Measurements from ENCODE around the gene BPIFB4.
"Not testable (repeated sequence)": the region's sequence is repeated elsewhere in the genome, so short reads cannot be mapped to it uniquely, and the experiment has no call there.

BPIFB4 gene

DNA sequence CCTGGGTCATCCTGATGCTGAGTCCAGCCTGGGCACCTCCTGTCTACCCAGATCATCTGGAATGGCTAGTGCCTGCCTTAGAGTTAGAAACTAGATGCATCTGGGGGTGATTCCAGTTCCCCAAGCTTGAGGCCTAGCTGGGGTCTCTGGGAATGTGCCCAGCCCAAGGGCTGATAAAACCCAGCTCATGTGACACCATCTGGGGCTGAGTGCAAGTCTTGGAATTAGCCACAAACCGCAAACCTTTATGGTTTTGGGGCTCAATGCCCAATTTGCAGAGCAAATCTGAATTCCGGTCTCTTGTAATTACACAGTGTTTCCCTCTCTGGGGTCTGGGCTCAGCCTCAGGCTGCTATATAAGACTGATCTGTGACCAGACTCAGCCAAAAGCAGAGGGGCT is at the start of gene BPIFB4:
BPIFB4 (plus strand) TSS at position 385 of the 400 bp plus-strand sequence. CDS start 1,884 bp downstream, outside the sequence.
- Mint-ChIP-seq H3K4me1 (ENCODE audit: low read depth) (no peaks in the 10 kb centered on the region), H3K27ac (no peak within 1 kb of the TSS), H3K4me3 (no peak within 1 kb of the TSS), H3K36me3 (ENCODE audit: low read depth) (no peaks in the 10 kb centered on the region), H3K27me3 (no peaks in the 10 kb centered on the region), H3K9me3 (no peaks in the 10 kb centered on the region)
- no peak for DNase-seq

DNA sequence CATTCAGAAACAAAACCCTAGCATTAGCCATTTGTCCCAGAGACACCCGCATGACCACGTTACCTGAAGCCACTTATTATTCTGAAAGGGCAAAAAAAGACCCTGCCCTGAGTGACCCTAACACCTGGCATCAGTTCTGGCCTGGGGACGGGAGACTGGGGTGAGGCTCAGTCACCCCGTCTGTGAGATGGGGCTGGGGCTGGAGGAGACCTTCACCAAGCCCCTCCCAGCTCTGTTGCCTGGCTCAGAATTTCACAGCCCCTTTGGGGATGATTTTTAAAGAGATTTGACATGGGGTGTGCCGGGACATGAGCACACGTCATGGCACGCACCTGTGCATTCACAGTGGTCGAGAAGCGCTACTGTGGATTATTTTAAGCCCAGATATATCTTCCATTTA is 49.4 kb upstream of the BPIFB4 start:
- no peak overlapping the region for H3K27ac Mint-ChIP-seq
- DNase-seq = no peak
- peaks cover 5% of the 10 kb centered on the region for H3K9me3 Mint-ChIP-seq
- H3K36me3 Mint-ChIP-seq (ENCODE audit: low read depth) = no peaks in the 10 kb centered on the region
- H3K4me1 Mint-ChIP-seq (ENCODE audit: low read depth) = no peaks in the 10 kb centered on the region
- no peaks in the 10 kb centered on the region for H3K27me3 Mint-ChIP-seq
- H3K4me3 Mint-ChIP-seq = no peak overlapping the region

DNA sequence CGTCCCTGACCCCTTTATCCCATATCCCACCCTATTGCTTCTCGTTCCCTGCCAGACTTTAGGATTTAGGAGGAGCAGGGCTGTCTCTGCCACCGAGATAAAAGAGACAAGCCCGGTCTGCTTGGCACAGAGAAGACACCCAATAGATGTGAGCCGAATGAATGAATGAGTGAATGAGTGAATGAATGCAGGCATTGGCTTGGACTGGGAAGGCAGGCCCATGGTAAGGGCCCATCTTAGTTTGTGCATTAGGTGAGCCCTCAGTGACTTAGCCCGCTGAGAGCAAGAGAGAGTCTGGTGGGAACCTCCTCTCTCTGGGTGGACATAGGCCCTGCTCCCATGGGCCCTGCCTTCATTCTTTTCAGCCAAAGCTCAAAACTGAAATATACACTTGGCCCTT is 48.9 kb upstream of the BPIFB4 start:
- no peaks in the 10 kb centered on the region for H3K4me1 Mint-ChIP-seq (ENCODE audit: low read depth)
- no peaks in the 10 kb centered on the region for H3K27me3 Mint-ChIP-seq
- no peak overlapping the region for H3K4me3 Mint-ChIP-seq
- DNase-seq = no peak
- H3K27ac Mint-ChIP-seq = no peak overlapping the region
- no peaks in the 10 kb centered on the region for H3K36me3 Mint-ChIP-seq (ENCODE audit: low read depth)
- peaks cover 5% of the 10 kb centered on the region for H3K9me3 Mint-ChIP-seq

DNA sequence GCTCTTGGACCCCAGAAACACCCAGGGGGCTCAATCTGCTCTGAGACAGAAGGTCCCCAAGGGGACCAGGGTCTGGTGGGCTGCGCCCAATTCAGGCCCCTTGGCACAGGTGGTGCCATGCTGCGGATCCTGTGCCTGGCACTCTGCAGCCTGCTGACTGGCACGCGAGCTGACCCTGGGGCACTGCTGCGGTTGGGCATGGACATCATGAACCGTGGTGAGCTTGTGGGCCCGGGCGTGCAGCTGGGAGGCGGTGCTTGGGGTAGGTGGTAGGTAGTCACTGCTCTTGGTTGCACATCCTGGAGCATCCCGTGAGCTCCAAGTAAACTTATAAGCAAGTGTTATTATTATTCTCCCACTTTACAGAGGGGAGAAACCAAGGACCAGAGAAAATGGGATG is 47.9 kb upstream of the BPIFB4 start, which contains the start of gene BPIFB6:
BPIFB6 (plus strand) TSS at position 118 of the 400 bp plus-strand sequence; CDS start at position 118, 0 bp downstream.
- Mint-ChIP-seq H3K36me3 (ENCODE audit: low read depth) (no peaks in the 10 kb centered on the region), H3K27me3 (no peaks in the 10 kb centered on the region), H3K27ac (no peak within 1 kb of the TSS), H3K4me3 (no peak within 1 kb of the TSS), H3K9me3 (peaks cover 5% of the 10 kb centered on the region), H3K4me1 (ENCODE audit: low read depth) (no peaks in the 10 kb centered on the region)
- no peak for DNase-seq

DNA sequence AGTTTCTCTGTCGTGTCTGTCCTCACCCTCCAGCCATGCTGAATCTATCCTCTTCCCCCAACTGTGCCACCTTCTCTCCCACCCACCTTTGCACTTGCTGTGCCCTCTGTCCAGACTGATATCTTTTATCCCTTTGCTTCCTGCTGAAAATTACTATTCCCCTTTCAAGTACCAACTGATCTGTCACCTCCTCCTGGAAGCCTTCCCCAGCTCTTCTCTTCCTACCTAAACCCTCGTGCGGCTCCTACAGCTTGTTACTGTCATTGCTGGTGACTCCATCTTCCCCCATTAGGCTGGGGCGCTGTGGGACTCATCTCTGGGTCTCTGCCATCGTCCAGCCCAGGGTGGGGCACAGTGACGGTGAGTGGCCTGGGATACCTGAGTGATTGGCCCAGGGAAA is 46.9 kb upstream of the BPIFB4 start:
- peaks cover 5% of the 10 kb centered on the region for H3K9me3 Mint-ChIP-seq

DNA sequence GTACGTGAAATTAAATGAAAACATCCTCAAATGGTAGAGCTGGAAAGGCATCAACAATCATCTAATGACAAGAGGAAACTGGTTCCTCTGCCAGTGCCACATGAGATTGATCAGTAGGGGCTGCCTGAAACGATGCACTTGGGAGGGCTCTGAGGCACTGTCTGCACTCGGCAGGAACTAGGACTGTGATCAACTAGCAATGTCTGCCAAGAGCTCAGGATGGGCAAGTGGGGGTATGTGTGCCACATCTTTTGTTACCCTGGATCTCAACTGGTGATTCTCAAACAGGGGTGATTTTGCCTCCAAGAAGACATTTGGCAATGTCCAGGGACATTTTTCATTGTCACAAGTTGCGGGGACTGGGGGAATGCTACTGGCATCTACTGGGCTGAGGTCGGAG is 46.1 kb upstream of the BPIFB4 start:
- no peak for DNase-seq
- Mint-ChIP-seq H3K4me3 (no peak overlapping the region), H3K4me1 (ENCODE audit: low read depth) (no peaks in the 10 kb centered on the region), H3K27ac (no peak overlapping the region), H3K36me3 (ENCODE audit: low read depth) (no peaks in the 10 kb centered on the region), H3K9me3 (peaks cover 5% of the 10 kb centered on the region), H3K27me3 (no peaks in the 10 kb centered on the region)

More for the DNA sequence above, 46.9 kb upstream of the BPIFB4 start:
- H3K4me3 Mint-ChIP-seq = no peak overlapping the region
- H3K4me1 Mint-ChIP-seq (ENCODE audit: low read depth) = no peaks in the 10 kb centered on the region
- no peaks in the 10 kb centered on the region for H3K27me3 Mint-ChIP-seq
- H3K36me3 Mint-ChIP-seq (ENCODE audit: low read depth) = no peaks in the 10 kb centered on the region
- no peak for DNase-seq
- no peak overlapping the region for H3K27ac Mint-ChIP-seq

DNA sequence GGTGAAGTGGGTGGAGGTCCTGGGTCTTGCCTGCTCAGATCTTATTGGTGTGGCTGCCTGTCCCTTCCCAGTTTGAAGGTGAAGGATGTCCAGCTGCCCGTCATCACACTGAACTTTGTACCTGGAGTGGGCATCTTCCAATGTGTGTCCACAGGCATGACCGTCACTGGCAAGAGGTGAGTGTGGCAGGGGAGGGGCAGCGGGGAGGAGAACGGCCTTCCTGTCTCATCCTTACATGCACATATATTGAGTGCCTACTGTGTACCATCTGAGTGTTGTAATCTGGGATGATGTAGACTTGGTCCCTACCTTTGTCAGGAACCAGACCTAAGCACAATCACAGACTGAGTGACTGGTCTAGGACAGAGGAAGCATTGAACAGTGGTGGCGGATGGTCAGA is 45.3 kb upstream of the BPIFB4 start:
- Mint-ChIP-seq H3K4me3 (no peak overlapping the region), H3K36me3 (ENCODE audit: low read depth) (no peaks in the 10 kb centered on the region), H3K9me3 (peaks cover 5% of the 10 kb centered on the region), H3K4me1 (ENCODE audit: low read depth) (no peaks in the 10 kb centered on the region), H3K27me3 (no peaks in the 10 kb centered on the region), H3K27ac (no peak overlapping the region)
- no peak for DNase-seq

DNA sequence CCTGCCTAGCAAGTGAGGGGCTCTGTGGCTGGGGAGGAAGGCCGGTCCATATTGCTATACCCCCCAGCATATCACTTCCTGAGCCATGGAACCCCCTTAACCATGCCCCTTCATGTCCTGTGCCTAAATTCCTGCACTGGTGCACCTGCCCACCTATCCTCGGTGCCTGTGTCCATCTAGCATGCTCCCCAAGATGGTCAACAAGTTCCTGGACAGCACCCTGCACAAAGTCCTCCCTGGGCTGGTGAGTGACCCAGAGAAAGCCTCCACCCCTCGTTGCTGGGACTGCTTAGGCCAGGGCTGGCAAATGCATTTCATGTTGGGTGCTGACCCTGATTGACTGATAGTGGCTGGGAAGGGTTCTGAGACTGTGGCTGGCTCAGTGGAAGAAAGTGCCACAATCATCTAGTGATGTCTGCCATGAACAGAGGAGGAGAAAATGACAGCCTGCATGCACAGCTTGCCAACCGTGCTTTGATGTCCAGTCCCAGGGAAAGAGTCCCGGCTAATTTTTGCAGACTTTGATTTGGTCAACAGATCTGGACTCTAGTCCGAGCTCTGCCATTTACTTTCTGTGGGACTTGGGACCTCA is 44.4 kb upstream of the BPIFB4 start:
- DNase-seq = no peak
- Mint-ChIP-seq H3K36me3 (ENCODE audit: low read depth) (no peaks in the 10 kb centered on the region), H3K4me1 (ENCODE audit: low read depth) (no peaks in the 10 kb centered on the region), H3K27me3 (no peaks in the 10 kb centered on the region), H3K4me3 (no peak overlapping the region), H3K9me3 (peaks cover 5% of the 10 kb centered on the region), H3K27ac (no peak overlapping the region)

DNA sequence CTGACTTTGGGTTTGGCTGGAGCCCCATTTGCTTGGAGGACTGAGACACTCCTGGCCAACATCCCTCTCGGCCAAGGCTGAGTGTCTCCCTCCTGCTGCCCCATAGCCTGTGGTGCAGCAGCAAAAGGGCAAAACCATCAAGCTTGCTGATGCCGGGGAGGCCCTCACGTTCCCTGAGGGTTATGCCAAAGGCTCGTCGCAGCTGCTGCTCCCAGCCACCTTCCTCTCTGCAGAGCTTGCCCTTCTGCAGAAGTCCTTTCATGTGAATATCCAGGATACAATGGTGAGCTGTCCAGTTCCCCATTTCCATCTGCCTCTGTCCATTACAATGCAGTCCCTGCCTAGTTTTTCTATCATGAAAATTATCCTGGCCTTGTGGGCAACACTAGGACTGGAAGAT is 42.0 kb upstream of the BPIFB4 start:
- Mint-ChIP-seq H3K9me3 (peaks cover 5% of the 10 kb centered on the region), H3K4me3 (no peak overlapping the region), H3K27ac (no peak overlapping the region), H3K4me1 (ENCODE audit: low read depth) (no peaks in the 10 kb centered on the region), H3K36me3 (ENCODE audit: low read depth) (no peaks in the 10 kb centered on the region), H3K27me3 (no peaks in the 10 kb centered on the region)
- no peak for DNase-seq

DNA sequence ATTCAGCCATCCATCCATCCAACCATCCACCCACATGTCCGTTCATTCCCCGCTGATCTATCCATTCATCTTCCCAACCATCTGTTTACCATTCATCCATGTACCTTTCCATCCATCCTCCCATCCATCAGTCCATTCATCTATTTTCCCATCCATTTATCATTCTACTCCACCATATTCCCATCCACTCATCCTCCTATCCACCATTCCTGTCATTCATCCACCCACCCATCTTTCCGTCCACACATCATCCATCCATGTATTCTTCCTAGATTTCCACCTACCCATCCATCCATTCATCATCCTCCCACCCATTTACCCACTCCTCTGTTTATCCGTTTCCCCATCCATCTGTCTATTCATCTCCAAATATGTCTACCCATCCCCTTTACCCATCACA is 41.2 kb upstream of the BPIFB4 start:
- H3K4me3 Mint-ChIP-seq = no peak overlapping the region
- no peak for DNase-seq
- no peaks in the 10 kb centered on the region for H3K36me3 Mint-ChIP-seq (ENCODE audit: low read depth)
- no peaks in the 10 kb centered on the region for H3K4me1 Mint-ChIP-seq (ENCODE audit: low read depth)
- H3K9me3 Mint-ChIP-seq = peaks cover 3% of the 10 kb centered on the region
- no peaks in the 10 kb centered on the region for H3K27me3 Mint-ChIP-seq
- no peak overlapping the region for H3K27ac Mint-ChIP-seq

DNA sequence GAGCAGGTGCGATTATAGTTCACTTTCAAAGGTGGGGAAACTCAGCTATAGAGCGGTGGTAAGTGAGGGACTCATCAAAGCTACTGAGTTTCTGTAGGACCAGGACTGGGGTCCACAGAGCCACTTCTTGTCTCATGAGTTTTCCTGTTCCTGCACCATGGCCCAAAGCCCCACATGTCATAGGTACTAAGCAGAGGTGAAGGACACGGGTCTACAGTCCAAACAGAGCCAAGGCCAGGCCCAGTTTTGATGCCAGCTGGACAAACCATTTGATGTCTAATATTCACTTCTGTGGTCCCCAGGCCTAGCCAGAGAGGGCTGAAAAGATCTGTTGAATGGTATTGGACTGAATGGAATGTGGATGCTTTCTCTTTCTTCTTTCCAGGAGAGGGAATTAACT is 37.0 kb upstream of the BPIFB4 start:
- Mint-ChIP-seq H3K27me3 (no peaks in the 10 kb centered on the region), H3K36me3 (ENCODE audit: low read depth) (peaks cover 2% of the 10 kb centered on the region), H3K27ac (no peak overlapping the region), H3K4me1 (ENCODE audit: low read depth) (no peaks in the 10 kb centered on the region), H3K4me3 (no peak overlapping the region), H3K9me3 (peaks cover 18% of the 10 kb centered on the region)
- no peak for DNase-seq

DNA sequence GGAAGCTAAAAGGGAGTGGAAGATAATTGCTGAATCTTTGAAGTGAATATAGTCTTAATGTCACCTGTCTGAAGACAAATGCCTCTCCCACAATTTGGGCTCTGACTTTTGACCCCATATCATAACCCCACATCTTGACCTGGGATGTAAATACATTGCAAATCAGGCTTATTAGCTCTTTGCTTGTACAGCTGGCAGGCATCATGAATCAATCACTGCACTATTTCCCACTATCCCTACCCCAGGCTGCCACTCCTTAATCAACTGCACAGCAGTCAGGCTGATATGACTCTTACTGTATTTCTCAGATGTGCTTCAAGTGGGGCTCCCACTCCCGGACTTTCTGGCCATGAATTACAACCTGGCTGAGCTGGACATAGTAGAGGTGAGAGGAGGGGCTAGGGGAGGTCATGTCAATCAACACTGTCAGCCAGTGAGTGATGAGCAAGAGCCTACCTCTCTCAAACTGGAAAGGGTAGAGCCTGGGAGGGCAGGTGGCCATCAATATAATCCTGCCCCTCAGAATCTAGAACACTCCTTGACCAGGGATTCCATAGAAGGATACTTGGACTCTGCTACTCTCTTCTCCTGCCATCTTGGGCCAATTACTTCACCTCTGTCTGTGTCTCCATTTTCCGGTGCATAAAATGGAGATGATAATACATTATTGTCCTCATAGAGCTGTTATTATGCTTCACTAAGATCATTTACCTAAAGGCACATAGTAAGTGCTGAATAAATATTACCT is 36.3 kb upstream of the BPIFB4 start:
- no peaks in the 10 kb centered on the region for H3K4me1 Mint-ChIP-seq (ENCODE audit: low read depth)
- no peak overlapping the region for H3K4me3 Mint-ChIP-seq
- H3K27me3 Mint-ChIP-seq = no peaks in the 10 kb centered on the region
- H3K9me3 Mint-ChIP-seq = peaks cover 18% of the 10 kb centered on the region
- peaks cover 2% of the 10 kb centered on the region for H3K36me3 Mint-ChIP-seq (ENCODE audit: low read depth)
- DNase-seq = no peak
- H3K27ac Mint-ChIP-seq = no peak overlapping the region

DNA sequence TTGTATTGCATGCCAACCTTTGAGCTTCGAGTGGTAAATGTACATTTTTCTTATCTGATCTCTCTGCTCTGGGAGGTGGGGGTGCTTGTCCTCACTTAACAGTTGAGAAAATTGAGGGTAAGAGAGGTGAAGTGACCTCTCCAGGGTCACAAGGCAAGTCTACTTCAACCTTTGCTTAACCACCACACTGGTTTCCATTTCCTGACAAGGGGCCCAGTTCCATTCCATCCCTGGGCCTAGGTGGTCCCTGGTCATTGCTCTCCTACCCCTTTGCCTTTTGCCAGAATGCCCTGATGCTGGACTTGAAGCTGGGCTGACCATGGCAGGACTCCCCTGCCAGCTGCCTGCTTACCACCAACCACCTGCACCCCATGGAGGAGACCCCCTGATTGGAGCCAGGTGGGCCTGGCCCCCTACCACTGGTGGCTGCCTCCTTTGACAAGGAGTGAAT is 35.7 kb upstream of the BPIFB4 start:
- Mint-ChIP-seq H3K27ac (no peak overlapping the region), H3K36me3 (ENCODE audit: low read depth) (peaks cover 2% of the 10 kb centered on the region), H3K27me3 (no peaks in the 10 kb centered on the region), H3K4me3 (no peak overlapping the region), H3K9me3 (peaks cover 18% of the 10 kb centered on the region), H3K4me1 (ENCODE audit: low read depth) (no peaks in the 10 kb centered on the region)
- DNase-seq = no peak

DNA sequence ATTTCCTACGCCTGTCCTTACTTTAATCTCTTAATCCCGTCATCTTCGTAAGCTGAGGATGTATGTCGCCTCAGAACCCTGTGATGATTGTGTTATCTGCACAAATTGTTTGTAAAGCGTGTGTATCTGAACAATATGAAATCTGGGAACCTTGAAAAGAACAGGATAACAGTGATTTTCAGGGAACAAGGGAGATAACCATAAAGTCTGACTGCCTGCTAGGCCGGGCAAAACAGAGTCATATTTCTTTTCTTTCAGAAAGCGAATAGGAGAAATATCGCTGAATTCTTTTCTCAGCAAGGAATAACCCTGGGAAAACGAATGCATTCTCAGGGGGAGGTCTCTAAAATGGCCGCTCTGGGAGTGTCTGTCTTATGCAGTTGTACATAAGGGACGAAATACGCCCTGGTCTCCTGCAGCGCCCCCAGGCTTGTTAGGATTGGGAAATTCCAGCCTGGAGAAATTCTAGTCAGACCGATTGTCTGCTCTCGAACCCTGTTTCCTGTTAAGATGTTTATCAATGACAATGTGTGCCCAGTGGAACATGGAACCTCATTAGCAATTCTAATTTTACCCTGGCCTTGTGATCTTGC is 34.2 kb upstream of the BPIFB4 start:
- not testable (repeated sequence) for H3K36me3 Mint-ChIP-seq (ENCODE audit: low read depth); H3K27ac Mint-ChIP-seq; DNase-seq; H3K4me3 Mint-ChIP-seq; H3K4me1 Mint-ChIP-seq (ENCODE audit: low read depth); H3K27me3 Mint-ChIP-seq
- peaks cover 18% of the 10 kb centered on the region for H3K9me3 Mint-ChIP-seq

DNA sequence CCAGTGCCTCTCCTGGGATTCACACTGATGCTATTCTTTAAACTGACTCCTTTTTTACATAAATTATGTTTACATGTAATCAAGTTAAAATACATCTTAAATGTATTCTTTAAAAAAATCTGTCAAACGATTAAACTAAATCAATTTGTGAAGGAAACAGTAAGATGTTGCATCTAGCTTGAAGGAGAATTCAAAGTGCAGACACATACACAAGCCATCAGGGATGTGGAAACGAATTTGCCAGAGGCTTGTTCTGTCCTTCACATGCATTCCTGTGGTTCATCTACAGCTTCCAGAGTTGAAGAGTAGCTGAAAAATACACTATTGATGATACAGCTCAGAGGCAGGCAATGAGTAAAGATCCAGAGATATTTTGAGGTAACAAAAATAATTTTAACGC is 33.0 kb upstream of the BPIFB4 start:
- H3K27ac Mint-ChIP-seq = no peak overlapping the region
- peaks cover 18% of the 10 kb centered on the region for H3K9me3 Mint-ChIP-seq
- H3K4me3 Mint-ChIP-seq = no peak overlapping the region

More for the DNA sequence above, 33.0 kb upstream of the BPIFB4 start:
- no peaks in the 10 kb centered on the region for H3K4me1 Mint-ChIP-seq (ENCODE audit: low read depth)
- DNase-seq = no peak
- H3K27me3 Mint-ChIP-seq = no peaks in the 10 kb centered on the region
- peaks cover 2% of the 10 kb centered on the region for H3K36me3 Mint-ChIP-seq (ENCODE audit: low read depth)

Measured in activated T-cell treated with anti-CD3 and anti-CD28 coated beads, Interleukin-2, amount 50 U/mL, for 24 hours (primary cell).